GM18870 (cell line): ENCODE results near the gene PILRB.
"Not testable (repeated sequence)": the region's sequence is repeated elsewhere in the genome, so short reads cannot be mapped to it uniquely, and the experiment has no call there.

Experiments
- ATAC-seq: cut with Tn5 transposase; IDR thresholded peaks from one replicate; pipeline ENCODE4 v1.9.1; 2021; ENCODE audit warnings: moderate library complexity; ENCODE audit not compliant: unreplicated experiment

PILRB gene

DNA sequence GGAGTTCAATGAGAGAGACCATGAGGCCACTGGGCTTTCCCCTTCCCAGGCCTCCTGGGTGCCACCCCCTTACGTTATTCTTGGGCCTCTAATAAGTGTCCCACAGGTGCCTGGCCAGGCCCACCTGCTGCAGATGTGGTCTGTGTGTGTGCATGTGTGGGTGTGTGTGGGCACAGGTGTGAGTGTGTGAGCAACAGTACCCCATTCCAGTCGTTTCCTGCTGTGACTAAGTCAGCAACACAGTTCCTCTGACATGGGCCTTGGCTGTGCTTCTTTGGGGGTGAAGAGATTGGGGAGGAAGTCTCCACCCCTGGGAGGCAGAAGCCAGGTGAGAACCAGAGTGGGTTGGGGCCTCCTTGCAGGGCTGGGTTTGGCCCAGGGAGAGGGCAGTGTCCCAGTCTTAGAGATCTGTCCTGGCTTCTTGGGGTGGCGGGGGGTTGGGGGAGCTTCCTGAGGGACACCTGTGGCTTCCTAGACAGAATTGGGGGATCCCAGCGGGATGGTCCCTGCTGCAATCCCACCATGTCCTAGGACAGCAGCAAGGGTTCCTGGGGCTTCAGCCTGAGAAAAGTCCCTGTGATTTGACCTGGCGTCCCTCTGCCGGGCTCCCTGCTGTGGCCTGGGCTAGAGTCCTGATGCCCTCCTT, 4.1 kb upstream of the PILRB start:
- no peak for ATAC-seq

DNA sequence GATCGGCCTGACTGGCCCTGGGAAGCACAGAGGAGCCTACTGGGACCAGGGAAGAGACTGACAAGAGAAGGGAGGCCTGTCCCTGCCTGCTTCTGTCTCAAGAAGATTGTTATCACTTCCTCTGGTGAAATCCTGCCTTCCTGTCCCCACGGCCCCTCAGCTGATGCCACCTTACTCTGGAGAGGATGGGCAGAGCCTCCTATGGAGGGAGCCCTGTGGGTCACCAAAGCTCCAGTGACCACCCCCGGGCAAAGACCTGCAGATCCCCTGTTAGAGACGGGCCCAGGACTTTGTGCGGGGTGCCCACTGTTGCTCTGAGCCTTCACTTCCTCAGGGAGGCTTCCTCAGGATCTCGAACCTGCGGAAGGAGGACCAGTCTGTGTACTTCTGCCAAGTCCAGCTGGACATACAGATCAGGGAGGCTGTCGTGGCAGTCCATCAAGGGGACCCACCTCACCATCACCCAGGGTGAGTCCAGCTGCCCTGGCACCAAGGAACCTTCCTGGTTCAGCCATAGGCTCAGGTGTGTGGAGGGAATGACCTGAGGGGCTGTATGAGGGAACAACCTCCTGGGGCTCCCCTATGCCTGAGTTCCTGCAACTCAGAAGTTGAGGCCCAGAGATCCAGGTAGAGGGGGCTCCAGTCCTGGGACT, 1.4 kb upstream of the PILRB start:
- no peak for ATAC-seq

GRCh38 chr7:100357131-100357561, 771 bp upstream of the PILRB start:
- no peak for ATAC-seq

DNA sequence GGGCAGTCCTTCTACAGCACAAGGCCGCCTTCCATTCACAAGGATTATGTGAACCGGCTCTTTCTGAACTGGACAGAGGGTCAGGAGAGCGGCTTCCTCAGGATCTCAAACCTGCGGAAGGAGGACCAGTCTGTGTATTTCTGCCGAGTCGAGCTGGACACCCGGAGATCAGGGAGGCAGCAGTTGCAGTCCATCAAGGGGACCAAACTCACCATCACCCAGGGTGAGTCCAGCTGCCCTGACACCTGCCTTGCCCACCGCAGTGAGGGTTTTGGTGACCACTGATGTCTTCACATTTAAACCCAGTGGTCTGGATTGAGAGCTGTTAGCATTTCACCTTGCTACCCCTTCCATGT, 918 bp downstream of the PILRB start:
- ATAC-seq = no peak

GRCh38 chr7:100360135-100360854, 2.4 kb downstream of the PILRB start:
- ATAC-seq = no peak

GRCh38 chr7:100363098-100363497, 5.2 kb downstream of the PILRB start:
- no peak for ATAC-seq

DNA sequence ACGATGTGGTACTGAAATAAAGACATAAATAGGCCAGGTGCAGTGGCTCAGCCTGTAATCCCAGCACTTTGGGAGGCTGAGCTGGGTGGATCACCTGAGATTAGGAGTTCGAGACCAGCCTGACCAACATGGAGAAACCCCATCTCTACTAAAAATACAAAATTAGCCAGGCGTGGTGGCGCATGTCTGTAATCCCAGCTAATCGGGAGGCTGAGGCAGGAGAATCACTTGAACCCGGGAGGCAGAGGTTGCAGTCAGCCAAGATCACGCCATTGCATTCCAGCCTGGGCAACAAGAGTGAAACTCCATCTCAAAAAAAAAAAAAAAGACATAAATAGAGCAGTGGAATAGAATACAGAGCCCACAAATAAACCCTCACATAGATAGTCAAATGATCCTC, 5.9 kb downstream of the PILRB start:
- not testable (repeated sequence) for ATAC-seq

DNA sequence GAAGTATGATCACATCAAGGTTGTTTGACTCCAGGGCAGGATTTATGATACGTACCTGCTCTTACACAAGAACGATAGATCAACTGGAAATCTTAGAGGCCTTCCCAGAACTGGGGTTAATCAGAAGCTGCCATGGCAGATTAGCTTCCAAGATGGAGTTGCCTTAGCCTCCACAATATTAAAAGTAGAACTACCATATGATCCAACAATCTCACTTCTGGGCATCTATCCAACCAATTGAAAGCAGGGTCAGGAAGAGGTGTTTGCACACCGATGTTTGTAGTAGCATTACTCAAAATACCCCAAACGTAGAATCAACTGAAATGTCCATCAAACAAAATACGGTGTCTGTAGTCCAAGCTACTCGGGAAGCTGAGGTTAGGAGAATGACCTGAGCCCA, 6.6 kb downstream of the PILRB start:
- no peak for ATAC-seq

GRCh38 chr7:100365998-100366367, 8.1 kb downstream of the PILRB start:
- ATAC-seq = not testable (repeated sequence)

GRCh38 chr7:100366411-100367250, 8.7 kb downstream of the PILRB start:
- ATAC-seq = no peak

DNA sequence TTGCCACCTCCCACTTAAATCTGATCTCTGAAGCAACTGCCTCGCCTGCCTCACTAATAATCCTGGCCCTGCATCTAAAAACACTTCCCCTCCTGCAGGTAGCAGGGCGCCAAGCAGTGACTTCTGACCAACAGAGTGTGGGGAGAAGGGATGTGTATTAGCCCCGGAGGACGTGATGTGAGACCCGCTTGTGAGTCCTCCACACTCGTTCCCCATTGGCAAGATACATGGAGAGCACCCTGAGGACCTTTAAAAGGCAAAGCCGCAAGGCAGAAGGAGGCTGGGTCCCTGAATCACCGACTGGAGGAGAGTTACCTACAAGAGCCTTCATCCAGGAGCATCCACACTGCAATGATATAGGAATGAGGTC, 9.3 kb downstream of the PILRB start:
- ATAC-seq = no peak

DNA sequence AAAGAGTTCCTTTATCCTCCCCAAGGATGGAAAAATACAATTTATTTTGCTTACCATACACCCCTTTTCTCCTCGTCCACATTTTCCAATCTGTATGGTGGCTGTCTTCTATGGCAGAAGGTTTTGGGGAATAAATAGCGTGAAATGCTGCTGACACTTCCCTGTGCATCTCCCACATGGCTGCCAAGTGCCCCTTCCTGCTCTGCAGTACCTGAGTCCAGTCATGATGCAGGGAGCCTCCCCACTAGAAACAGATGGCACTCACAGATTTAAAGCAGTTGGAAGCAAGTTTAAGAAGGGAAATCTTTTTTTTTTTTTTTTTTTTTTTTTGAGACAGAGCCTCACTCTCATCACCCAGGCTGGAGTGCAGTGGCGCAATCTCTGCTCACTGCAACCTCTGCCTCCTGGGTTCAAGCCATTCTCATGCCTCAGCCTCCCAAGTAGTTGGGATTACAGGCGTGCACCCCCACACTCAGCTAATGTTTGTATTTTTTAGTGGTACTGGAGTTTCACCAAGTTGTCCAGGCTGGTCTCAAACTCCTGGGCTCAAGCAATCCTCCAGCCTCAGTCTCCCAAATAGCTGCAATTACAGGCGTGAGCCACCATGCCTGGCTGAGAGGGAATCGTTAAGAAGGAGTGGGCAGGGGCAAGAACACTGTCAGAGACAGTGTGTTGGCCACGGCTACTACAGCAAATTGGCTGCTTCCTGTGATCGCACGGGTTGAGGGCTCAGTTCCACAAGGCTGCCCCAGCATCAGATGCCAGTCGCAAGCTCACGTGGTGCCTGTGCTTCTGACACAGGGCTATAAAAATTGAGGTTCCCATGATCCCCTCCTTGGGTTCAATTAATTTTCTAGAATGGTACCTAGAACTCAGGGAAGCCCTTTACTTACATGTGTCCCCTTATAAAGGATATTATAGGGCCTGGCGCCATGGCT, 10.0 kb downstream of the PILRB start:
- ATAC-seq = no peak

GRCh38 chr7:100369105-100369504, 11.2 kb downstream of the PILRB start:
- ATAC-seq = peak; percentile 45

DNA sequence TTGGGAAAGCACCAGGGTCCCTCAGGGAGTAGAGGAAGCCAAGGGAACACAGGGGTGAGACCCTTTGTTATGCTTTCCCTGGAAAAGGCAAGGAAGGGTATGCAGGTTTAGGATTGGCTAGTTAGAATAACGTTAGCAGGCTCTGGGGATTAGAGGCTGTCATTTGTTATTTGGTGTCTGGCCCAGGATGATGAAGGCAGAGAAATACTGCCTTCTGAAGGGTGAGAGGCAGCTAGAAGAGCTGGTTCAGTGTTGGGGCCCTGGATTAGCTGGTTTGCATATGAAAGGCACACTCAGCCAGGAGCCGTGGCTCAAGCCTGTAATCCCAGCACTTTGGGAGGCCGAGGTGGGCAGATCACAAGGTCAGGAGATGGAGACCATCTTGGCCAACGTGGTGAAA, 12.4 kb downstream of the PILRB start:
- no peak for ATAC-seq

DNA sequence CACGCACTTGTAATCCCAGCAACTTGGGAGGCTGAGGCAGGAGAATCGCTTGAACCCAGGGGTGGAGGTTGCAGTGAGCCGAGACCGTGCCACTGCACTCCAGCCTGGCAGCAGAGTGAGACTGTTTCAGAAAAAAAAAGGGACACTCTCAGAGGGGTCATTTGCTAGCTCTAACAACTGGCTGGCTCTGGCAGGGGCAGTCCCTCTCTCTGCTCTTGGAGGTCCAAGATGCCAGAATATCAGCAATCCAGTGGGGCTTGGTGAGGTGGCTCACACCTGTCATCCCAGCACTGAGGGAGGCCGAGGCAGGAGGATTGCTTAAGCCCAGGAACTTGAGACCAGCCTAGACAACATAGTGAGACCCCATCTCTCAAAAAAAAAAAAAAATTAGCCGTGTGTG, 12.8 kb downstream of the PILRB start:
- ATAC-seq = no peak

GRCh38 chr7:100371561-100372171, 13.7 kb downstream of the PILRB start:
- no peak for ATAC-seq

DNA sequence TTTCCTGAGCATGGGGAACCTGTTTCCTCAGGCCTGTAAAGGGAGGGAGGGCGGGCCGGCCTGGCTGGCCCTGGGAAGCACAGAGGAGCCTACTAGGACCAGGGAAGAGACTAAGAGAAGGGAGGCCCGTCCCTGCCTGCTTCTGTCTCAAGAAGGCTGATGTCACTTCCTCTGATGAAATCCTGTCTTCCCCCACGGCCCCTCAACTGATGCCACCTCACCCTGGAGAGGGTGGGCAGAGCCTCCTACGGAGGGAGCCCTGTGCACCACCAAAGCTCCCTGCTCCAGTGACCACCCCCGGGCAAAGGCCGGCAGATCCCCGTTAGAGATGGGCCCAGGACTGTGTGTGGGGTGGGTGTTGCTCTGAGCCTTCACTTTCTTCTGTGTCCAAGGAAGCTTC, 14.3 kb downstream of the PILRB start:
- no peak for ATAC-seq

- no peak for ATAC-seq
Observed at GRCh38 chr7:100372694-100373093, 14.8 kb downstream of the PILRB start.

DNA sequence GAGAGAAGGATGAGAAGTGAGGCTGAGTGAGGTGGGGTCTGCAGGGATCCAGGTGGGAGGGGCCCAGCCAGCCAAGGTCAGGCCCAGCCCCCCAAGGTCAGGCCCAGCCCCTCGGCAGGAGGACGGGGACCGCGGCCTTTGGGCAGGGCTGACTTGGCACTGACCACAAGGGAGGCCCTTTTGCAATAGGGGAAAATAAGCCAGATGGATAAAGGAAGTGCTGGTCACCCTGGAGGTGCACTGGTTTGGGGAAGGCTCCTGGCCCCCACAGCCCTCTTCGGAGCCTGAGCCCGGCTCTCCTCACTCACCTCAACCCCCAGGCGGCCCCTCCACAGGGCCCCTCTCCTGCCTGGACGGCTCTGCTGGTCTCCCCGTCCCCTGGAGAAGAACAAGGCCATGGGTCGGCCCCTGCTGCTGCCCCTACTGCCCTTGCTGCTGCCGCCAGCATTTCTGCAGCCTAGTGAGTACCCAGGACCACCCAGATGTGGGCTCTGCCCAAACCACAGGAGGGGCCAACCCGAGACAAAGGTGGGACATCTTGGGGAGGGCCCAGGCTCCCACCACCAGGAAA, 15.4 kb downstream of the PILRB start, which contains the start of gene PILRA:
PILRA (plus strand) TSS at position 227 of the 571 bp plus-strand sequence; CDS start at position 397, 170 bp downstream.
- ATAC-seq = no peak
